ENCODE data around the gene PRSS57.
"Not testable (repeated sequence)": the region's sequence is repeated elsewhere in the genome, so short reads cannot be mapped to it uniquely, and the experiment has no call there.

GRCh38 chr19:740816-741505, 45.7 kb upstream of the PRSS57 start:
- TF ChIP-seq, protein P1, sequence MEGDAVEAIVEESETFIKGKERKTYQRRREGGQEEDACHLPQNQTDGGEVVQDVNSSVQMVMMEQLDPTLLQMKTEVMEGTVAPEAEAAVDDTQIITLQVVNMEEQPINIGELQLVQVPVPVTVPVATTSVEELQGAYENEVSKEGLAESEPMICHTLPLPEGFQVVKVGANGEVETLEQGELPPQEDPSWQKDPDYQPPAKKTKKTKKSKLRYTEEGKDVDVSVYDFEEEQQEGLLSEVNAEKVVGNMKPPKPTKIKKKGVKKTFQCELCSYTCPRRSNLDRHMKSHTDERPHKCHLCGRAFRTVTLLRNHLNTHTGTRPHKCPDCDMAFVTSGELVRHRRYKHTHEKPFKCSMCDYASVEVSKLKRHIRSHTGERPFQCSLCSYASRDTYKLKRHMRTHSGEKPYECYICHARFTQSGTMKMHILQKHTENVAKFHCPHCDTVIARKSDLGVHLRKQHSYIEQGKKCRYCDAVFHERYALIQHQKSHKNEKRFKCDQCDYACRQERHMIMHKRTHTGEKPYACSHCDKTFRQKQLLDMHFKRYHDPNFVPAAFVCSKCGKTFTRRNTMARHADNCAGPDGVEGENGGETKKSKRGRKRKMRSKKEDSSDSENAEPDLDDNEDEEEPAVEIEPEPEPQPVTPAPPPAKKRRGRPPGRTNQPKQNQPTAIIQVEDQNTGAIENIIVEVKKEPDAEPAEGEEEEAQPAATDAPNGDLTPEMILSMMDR (conservative IDR thresholded peaks at IDR 0.05; ENCODE audit: low read depth, low read length) = not testable (repeated sequence)
- not testable (repeated sequence) for TF ChIP-seq EZH2 (IDR thresholded peaks at IDR 0.05; ENCODE audit: borderline replicate concordance, low read depth, low read length, poor library complexity, severe bottlenecking)

Measured in A673 (cell line).